Neural cell (in vitro differentiated cells): ENCODE results near the gene DNAJC15.

Source experiments
- EP300 ChIP-seq: fragments of 450-650 bp; conservative IDR thresholded peaks from 2 replicates; pipeline ENCODE4 v1.6.1; 2014; ENCODE audit warnings: antibody characterized with exemption, mild to moderate bottlenecking, moderate library complexity; ENCODE audit not compliant: poor library complexity, severe bottlenecking
- MXI1 ChIP-seq: fragments of 450-650 bp; conservative IDR thresholded peaks from 2 replicates; pipeline ENCODE4 v1.6.1; 2014; ENCODE audit warnings: antibody characterized with exemption, mild to moderate bottlenecking; ENCODE audit not compliant: poor library complexity, severe bottlenecking
- TF ChIP-seq, protein P1 (sequence below): fragments of 450-650 bp; IDR thresholded peaks from 2 replicates; pipeline ENCODE4 v1.5.1; 2014; ENCODE audit warnings: antibody characterized with exemption, mild to moderate bottlenecking, moderate library complexity; ENCODE audit not compliant: poor library complexity, severe bottlenecking

DNA sequence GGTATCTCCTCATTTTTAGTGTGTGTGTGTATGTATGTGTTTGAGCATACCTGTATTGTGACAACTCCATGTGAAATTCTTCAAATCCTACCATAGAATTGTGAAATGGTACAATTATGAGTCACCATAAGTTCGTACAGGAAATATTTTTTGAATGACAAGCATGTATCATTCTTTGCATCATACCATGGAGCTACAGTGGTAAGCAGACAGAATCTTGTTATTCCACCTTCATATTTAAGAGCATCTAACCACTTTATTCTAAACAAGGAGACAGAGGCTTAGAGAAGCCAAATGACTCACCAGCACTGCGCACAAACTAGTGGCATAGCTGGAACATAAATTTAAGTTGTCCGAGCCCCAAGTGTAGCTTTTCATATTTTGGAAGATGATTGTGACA is 26.8 kb upstream of the DNAJC15 start:
- TF ChIP-seq, protein P1, sequence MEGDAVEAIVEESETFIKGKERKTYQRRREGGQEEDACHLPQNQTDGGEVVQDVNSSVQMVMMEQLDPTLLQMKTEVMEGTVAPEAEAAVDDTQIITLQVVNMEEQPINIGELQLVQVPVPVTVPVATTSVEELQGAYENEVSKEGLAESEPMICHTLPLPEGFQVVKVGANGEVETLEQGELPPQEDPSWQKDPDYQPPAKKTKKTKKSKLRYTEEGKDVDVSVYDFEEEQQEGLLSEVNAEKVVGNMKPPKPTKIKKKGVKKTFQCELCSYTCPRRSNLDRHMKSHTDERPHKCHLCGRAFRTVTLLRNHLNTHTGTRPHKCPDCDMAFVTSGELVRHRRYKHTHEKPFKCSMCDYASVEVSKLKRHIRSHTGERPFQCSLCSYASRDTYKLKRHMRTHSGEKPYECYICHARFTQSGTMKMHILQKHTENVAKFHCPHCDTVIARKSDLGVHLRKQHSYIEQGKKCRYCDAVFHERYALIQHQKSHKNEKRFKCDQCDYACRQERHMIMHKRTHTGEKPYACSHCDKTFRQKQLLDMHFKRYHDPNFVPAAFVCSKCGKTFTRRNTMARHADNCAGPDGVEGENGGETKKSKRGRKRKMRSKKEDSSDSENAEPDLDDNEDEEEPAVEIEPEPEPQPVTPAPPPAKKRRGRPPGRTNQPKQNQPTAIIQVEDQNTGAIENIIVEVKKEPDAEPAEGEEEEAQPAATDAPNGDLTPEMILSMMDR, result no peak
- TF ChIP-seq MXI1 (no peak), EP300 (no peak)
